H1 (cell line): ENCODE measurements around the gene CACNA1C.

Experiments
- CEBPB ChIP-seq: IDR thresholded peaks from 2 replicates; pipeline ENCODE4 v1.6.1; 2012; ENCODE audit warnings: low read depth, low read length
- EP300 ChIP-seq, 2 experiments: IDR thresholded peaks; 1 replicate in 1 of 2; 2 replicates in 1 of 2; pipeline ENCODE4 v1.6.1; 2011 to 2012; ENCODE audit warnings: low read depth in 2 of 2, low read length in 2 of 2, mild to moderate bottlenecking in 2 of 2, borderline replicate concordance in 1 of 2, inconsistent platforms in 1 of 2, moderate library complexity in 1 of 2
- EZH2 ChIP-seq: fragments of 200-600 bp; sonication (generic); IDR thresholded peaks from 2 replicates; pipeline ENCODE4 v1.7.1; 2012; ENCODE audit warnings: low read depth, mild to moderate bottlenecking, moderate library complexity, low read length, inconsistent platforms; ENCODE audit not compliant: severe bottlenecking
- GABPA ChIP-seq: IDR thresholded peaks from 2 replicates; pipeline ENCODE4 v1.6.1; 2011; ENCODE audit warnings: mild to moderate bottlenecking, low read length, moderate library complexity, borderline replicate concordance; ENCODE audit not compliant: insufficient read depth
- JUN ChIP-seq: IDR thresholded peaks from 2 replicates; pipeline ENCODE4 v1.6.1; 2011; ENCODE audit warnings: low read depth, mild to moderate bottlenecking, improper control_type of control experiment, low read length
- POLR2A ChIP-seq, 2 experiments: IDR thresholded peaks; 1 replicate in 1 of 2; 2 replicates in 1 of 2; pipeline ENCODE4 v1.6.1; 2011; ENCODE audit warnings: low read depth in 2 of 2, low read length in 2 of 2, mild to moderate bottlenecking in 2 of 2; ENCODE audit errors: control extremely low read depth in 1 of 2
- POLR2AphosphoS5 ChIP-seq: IDR thresholded peaks from 2 replicates; pipeline ENCODE4 v1.6.1; 2011; ENCODE audit warnings: low read depth, low read length
- RNF2 ChIP-seq: fragments of 200-900, 300-1000 bp; sonication (generic); IDR thresholded peaks from 2 replicates; pipeline ENCODE4 v1.7.1; 2016; ENCODE audit warnings: borderline replicate concordance, low read depth, mild to moderate bottlenecking, antibody characterized with exemption, low read length; ENCODE audit not compliant: poor library complexity, severe bottlenecking; ENCODE audit errors: missing control alignments
- ZNF274 ChIP-seq: IDR thresholded peaks from 2 replicates; pipeline ENCODE4 v1.7.0; 2012; ENCODE audit warnings: low read length, borderline replicate concordance; ENCODE audit errors: extremely low read depth

DNA sequence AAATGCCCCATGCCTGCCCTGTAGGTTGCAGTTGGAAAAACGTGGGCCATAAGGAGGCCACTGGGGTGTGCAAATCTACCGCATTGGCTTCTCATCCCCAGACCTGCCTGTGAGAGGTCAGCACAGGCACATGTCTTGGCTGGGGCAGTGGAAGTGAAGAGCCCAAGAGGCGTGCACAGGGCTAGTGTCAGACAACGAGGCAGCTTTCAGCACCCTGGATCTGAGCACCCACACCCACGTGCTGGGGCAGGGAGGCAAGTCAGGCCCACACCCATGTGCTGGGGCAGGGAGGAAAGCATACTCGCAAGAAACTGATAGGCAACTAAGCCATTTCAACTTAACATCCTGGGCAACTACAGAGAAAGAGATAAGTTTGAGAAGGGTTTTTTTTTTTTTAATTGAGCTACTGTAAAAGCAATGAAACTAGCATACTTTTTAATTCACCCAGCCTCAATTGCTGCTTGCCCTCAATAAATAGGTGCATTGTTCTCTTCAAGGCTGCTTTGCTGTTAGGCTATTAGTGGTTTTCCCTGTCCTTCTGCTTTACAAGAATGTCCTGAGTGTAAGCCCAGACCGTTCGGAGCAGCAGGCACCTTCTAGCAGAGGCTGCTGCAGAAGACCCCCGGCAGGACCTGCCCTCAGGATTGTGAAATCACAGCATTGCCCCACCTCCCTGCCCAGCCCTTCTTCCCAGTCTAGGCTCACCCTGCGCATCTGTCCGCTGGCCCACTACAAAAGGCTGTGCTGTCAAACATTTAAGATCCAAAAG, 386.7 kb downstream of the CACNA1C start:
- no peak for TF ChIP-seq EZH2
- TF ChIP-seq CEBPB, result no peak
- TF ChIP-seq POLR2A (IDR thresholded peaks at IDR 0.05; ENCODE audit: control extremely low read depth in 1 of 2, low read depth in 2 of 2, low read length in 2 of 2), result no peak
- TF ChIP-seq GABPA, result no peak
- no peak for TF ChIP-seq ZNF274
- no peak for TF ChIP-seq RNF2
- TF ChIP-seq POLR2AphosphoS5, result no peak
- TF ChIP-seq EP300 (IDR thresholded peaks at IDR 0.05; ENCODE audit: borderline replicate concordance in 1 of 2, low read depth in 2 of 2, low read length in 2 of 2), result no peak
- TF ChIP-seq JUN, result no peak
